ENCODE data around the gene TCAIM.

DNA sequence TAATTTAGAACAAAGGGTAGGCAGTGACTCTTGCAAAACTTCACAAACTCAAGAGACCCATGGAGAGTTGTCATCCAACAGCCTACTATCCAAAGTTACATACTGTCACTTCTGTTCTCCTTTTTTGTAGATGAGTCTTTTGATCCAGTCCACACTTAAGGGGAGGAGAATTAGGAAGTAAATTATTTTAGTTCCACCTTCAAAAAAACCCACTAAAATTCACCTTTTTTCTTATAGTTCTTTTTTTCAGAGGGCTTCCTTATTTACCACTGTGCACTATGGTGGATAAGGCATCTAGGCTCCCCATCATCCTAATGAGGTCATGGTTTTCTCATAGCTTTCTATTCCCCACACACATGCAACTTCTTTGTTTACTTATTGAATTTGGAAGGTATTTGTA lies 8.6 kb upstream of the TCAIM start:
- TF ChIP-seq, protein P1, sequence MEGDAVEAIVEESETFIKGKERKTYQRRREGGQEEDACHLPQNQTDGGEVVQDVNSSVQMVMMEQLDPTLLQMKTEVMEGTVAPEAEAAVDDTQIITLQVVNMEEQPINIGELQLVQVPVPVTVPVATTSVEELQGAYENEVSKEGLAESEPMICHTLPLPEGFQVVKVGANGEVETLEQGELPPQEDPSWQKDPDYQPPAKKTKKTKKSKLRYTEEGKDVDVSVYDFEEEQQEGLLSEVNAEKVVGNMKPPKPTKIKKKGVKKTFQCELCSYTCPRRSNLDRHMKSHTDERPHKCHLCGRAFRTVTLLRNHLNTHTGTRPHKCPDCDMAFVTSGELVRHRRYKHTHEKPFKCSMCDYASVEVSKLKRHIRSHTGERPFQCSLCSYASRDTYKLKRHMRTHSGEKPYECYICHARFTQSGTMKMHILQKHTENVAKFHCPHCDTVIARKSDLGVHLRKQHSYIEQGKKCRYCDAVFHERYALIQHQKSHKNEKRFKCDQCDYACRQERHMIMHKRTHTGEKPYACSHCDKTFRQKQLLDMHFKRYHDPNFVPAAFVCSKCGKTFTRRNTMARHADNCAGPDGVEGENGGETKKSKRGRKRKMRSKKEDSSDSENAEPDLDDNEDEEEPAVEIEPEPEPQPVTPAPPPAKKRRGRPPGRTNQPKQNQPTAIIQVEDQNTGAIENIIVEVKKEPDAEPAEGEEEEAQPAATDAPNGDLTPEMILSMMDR (IDR thresholded peaks at IDR 0.05) = no peak
- no peak for TF ChIP-seq POLR2A (IDR thresholded peaks at IDR 0.05)
